Right renal pelvis (tissue), 4 donors: ENCODE measurements around the gene ELF5. TPM values are rescaled to one million over a fixed set of nuclear protein-coding genes. Genes with fewer than 3 reads are reported as not detected.
A peak's percentile ranks its signal among the peaks of the same experiment; 100 is the strongest.

Experiments used
- DNase-seq, 4 donors: peaks; one replicate each; pipeline ENCODE4 v3.0.0-alpha.2; 2013; ENCODE audit warnings: low read depth in 4 of 4, low spot score in 3 of 4, missing footprints in 1 of 4
- polyA plus RNA-seq, 4 donors: library from polyadenylated mRNA; unstranded; fragments of 120-200 nt; gene quantifications; one replicate each; pipeline ENCODE4 v1.2.1, GENCODE V29; 2013; ENCODE audit not compliant: insufficient read length in 4 of 4

Gene ELF5
- polyA plus RNA-seq, 4 donors, result 55.2 to 103 (median 65.5) TPM

DNA sequence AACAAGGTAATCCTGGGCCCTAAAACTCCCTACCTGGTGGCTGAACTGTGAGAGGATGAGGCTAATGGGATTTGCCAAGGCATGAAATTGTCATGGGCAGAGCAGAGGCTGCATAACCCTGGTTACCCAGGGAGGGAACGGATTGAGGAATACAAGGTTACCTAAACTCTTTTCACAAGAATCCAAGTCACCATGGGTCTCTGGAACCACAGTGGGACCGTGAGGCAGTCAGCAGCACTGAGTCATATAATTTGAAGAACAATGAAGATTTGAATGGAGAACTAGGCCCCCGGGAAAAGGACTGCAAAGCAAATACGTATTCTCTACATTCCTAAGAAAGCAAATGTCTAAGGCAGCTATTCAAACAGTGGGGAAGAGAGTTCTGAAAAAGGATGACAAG is 55.1 kb downstream of the ELF5 start:
- DNase-seq, result no peak

DNA sequence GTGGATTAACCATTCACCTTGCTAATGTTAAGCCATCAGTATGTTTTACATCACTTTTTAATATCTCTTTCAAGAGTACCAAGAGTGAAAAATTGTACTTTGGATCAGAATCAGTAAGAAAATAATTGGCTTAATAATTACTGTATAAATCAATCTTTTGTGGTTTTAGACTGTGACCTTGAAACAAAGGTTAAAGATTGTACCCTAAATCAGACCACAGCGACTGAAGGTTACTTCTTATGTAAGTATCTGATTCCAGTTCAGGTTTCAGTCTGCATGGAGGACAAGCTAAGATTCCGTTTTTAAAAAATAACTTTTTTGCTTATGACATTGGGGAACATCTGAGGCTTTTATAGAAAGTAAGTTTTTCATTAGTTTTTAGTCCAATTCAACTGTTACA is 56.0 kb downstream of the ELF5 start:
- DNase-seq, result no peak

GRCh38 chr11:34454308-34455032 is 59.1 kb downstream of the ELF5 start:
- DNase-seq, result no peak

GRCh38 chr11:34451053-34451452 is 62.5 kb downstream of the ELF5 start:
- no peak for DNase-seq

- no peak for DNase-seq
Observed at GRCh38 chr11:34449013-34449412, 64.6 kb downstream of the ELF5 start.

DNA sequence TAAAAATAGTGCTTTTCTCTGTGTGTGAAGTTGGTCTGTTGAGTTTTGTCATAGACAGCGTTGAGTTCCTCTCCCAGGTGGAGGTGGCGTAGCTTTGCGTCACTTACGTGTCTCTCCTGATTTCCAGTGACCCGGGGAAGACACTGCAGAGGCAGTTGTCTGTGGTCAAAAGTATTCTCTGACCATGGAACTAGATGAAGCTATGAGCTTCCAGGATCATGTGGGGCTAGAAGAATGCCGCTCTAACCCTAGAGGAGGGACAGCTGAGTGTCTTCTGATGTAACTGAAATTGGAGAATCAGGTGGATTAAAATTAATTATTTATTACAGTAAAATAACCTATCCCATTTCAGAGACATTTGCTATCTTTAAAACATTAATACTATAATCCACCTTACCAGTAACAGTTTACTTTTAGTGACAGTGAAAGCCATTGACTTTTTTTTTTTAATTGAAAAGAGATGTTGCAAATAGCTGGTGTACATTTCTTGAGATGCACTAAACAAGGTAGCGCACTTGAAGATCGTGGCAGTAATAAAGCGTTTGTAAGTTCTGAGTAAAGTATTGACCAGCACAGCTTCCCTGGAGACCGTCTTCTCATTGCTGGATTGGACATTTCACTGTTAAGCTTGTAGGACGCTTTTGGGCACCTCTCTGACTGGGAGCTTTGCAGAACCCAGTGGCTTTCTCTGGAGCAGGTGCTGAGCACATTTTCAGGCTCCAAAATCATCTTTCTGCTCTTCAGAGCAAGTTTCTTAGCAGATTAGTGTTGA is 65.2 kb downstream of the ELF5 start:
- DNase-seq, result no peak

GRCh38 chr11:34447044-34447443 is 66.5 kb downstream of the ELF5 start:
- no peak for DNase-seq

DNA sequence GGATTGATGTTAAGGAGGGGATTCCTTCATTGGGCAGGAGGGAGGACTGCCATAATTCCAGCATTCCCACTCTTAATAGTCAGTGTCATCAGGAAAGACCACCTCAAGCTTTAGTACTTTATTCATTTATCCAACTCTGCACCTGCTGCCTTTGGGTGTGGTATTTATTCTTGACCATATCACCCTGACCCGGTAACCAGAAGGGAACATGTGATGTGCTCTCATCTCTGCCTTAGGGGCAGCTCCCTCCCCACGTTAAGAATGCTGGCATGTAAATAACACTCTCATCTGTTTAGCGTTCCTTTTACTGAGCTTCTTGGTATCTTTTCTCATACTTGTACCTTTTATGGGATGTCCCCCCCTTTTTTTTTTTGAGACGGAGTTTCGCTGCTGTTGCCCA is 67.2 kb downstream of the ELF5 start:
- no peak for DNase-seq

GRCh38 chr11:34445956-34446355 is 67.6 kb downstream of the ELF5 start:
- DNase-seq, result no peak

GRCh38 chr11:34444428-34444827 is 69.2 kb downstream of the ELF5 start:
- DNase-seq, result no peak

DNA sequence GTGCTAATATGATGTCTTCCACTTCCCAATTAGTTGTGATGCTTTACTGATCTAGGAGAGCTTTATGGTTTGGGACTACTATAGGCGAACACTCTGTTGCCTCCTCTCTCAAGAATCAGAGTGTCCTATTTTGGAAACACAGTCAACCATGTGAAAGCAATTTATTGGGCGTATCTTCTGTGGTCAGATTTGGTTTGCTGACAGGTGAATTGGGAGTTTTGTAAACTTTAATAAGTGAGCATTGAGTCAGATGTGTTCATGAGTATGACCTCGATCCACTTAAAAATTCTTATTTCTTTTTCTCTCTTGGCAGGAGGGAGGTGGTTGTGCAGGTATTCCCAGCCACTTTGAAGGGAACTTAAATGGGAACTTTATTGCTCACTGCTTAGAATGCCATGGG is 70.5 kb downstream of the ELF5 start:
- no peak for DNase-seq

GRCh38 chr11:34441814-34442213 is 71.8 kb downstream of the ELF5 start:
- no peak for DNase-seq

- no peak for DNase-seq
Observed at GRCh38 chr11:34439610-34440198, 73.9 kb downstream of the ELF5 start.

- peak; percentile 92 to 96 (median 94) for DNase-seq
Observed at GRCh38 chr11:34438529-34439507, 74.8 kb downstream of the ELF5 start, which contains the start of gene CAT. Gene CAT (plus strand): TSS chr11:34438934. CDS start chr11:34439014, 80 bp downstream.

GRCh38 chr11:34437224-34438125 is 76.1 kb downstream of the ELF5 start:
- DNase-seq, result no peak

DNA sequence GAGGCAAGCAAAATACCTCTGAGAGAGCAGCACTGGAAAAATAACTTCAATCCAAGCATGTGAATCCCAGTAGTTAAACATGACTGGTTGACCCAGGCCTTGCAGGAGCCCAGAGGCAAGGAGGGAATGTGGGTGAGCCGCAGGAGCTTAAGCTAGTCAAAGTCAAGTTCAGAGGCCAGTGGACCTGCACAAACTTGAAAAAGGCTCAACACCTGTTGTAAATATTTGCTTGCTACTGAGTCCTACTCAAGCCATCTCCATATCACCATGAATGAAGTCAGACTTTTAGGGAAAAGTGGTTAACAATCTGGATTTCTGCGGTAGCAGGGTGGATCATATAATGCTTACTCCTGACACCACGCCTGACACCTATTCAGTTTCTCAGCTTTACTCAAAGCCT is 79.7 kb downstream of the ELF5 start:
- no peak for DNase-seq

DNA sequence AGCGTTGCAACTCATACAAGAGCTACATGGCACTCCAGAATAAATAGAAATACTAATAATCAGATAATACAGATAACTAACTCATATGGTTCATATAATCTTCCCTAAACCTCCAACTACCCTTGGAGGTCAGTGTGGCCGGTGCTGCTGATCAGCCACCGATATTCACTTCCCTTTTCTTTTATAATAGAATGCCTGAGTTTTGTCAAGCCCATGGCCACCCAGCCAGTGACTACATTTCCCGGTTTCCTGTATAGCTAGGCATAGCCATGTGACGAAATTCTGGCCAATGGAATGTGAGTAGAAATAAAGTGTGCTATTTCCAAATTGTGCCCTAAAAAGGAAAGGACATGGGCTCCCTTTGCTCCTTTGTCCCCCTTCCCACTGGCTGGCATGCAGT is 80.8 kb downstream of the ELF5 start:
- DNase-seq, result no peak

DNA sequence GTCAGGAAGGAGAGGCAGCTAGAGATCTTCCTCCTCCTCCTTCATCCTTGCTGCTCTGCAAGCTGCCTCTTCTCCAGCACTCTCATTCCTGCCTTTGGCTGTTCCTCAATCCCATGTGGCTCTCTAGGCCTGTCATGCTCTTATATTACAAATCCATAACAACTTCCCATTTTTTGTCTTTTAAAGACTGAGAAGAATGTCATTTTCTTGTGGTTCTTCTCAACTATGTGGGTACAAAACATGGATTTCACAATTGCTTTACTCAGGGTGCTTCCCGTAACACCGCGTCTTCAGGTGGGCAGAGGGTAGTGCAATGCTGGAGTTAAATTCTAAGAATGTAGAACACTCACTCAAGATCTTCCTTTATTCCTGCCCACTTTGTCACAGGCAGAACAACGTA is 81.6 kb downstream of the ELF5 start:
- no peak for DNase-seq
